BE2C (cell line): ENCODE measurements around the gene GFPT2.

ENCODE experiments used
- DNase-seq: peaks from one replicate; pipeline ENCODE4 v3.0.0-alpha.2; 2020
- H3K27me3 ChIP-seq: fragments of 250-450 bp; sonication (Bioruptor Pico); 2 replicates; pipeline ENCODE4 v1.5.1; 2020; ENCODE audit warnings: mild to moderate bottlenecking
- H3K36me3 ChIP-seq: fragments of 250-450 bp; sonication (Bioruptor Pico); 2 replicates; pipeline ENCODE4 v1.5.1; 2020; ENCODE audit warnings: mild to moderate bottlenecking
- H3K4me1 ChIP-seq: fragments of 250-450 bp; sonication (Bioruptor Pico); 2 replicates; pipeline ENCODE4 v1.5.1; 2020
- H3K4me3 ChIP-seq: 2 replicates; pipeline ENCODE4 v1.5.1; 2011; ENCODE audit warnings: low read depth, low read length
- H3K9me3 ChIP-seq: fragments of 250-450 bp; sonication (Bioruptor Pico); 2 replicates; pipeline ENCODE4 v1.5.1; 2020
- TF ChIP-seq, protein P1 (sequence below): IDR thresholded peaks from 2 replicates; pipeline ENCODE4 v1.5.1; 2012; ENCODE audit warnings: mild to moderate bottlenecking, low read depth, low read length

GFPT2 gene

DNA sequence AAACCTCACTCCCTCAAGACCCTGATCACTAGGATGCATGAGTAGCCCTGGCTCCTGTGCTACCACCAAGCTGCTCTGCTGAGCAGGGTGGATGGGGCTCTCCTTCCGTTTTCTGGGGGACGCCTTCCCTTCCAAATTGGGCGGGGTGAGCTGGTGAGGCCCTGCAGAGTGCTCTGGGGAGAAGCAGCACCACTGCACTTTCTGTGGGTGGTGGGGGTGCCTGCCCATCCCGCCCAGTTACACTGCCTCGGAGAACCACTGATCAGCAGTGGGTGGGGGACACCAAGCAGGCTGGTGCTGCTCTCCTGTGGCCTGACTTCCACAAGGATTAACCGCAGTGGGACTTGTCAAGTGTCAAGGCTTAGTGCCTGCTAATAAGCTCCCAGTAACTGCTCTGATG lies 19.0 kb downstream of the GFPT2 start:
- DNase-seq = no peak
- Histone ChIP-seq H3K36me3 (no peaks in the 10 kb centered on the region), H3K9me3 (no peaks in the 10 kb centered on the region), H3K4me1 (no peaks in the 10 kb centered on the region), H3K4me3 (no peak overlapping the region), H3K27me3 (no peaks in the 10 kb centered on the region)
- TF ChIP-seq, protein P1, sequence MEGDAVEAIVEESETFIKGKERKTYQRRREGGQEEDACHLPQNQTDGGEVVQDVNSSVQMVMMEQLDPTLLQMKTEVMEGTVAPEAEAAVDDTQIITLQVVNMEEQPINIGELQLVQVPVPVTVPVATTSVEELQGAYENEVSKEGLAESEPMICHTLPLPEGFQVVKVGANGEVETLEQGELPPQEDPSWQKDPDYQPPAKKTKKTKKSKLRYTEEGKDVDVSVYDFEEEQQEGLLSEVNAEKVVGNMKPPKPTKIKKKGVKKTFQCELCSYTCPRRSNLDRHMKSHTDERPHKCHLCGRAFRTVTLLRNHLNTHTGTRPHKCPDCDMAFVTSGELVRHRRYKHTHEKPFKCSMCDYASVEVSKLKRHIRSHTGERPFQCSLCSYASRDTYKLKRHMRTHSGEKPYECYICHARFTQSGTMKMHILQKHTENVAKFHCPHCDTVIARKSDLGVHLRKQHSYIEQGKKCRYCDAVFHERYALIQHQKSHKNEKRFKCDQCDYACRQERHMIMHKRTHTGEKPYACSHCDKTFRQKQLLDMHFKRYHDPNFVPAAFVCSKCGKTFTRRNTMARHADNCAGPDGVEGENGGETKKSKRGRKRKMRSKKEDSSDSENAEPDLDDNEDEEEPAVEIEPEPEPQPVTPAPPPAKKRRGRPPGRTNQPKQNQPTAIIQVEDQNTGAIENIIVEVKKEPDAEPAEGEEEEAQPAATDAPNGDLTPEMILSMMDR = no peak

DNA sequence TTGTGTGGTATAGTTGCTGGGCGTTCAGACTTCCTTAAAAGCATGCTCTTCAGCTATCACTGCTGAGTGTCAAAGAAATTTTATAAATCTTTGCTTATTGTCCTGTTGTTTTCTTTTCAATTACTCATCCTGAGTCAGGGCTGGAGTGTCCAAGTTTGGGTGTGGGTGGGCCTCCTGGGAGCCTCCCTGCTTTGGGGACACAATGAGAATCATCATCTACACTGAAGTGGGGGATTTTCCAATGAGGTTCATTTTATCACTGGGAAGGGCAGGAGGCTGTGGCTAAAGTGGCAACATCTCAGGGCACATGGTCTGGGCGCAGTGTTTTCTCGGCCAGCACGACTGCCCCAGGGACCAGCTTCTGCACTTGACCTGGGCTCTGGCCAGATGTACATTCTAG lies 19.5 kb downstream of the GFPT2 start:
- no peaks in the 10 kb centered on the region for H3K9me3 ChIP-seq
- H3K4me1 ChIP-seq = no peaks in the 10 kb centered on the region
- H3K36me3 ChIP-seq = no peaks in the 10 kb centered on the region
- no peak overlapping the region for H3K4me3 ChIP-seq
- no peak for DNase-seq
- no peaks in the 10 kb centered on the region for H3K27me3 ChIP-seq
- TF ChIP-seq, protein P1 = no peak

DNA sequence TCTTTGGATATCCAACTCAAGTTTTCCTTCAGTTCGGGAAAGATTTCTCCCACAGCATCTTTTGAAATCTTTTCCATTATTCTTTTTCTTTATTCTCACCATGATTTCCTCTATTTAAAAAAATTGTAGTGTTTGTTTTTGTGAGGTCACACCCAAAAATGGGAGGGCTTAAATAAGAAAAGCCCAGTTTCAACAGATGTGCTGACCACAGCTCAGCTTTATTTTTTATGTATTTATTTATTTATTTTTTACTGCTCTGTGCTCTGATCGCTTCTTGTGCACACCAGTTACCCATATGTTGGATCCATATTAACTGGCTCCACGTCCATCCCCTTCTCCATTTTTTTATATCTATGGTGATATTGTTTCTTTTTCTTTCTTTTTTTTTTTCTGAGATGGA lies 20.3 kb downstream of the GFPT2 start:
- Histone ChIP-seq H3K27me3 (no peaks in the 10 kb centered on the region), H3K9me3 (no peaks in the 10 kb centered on the region), H3K4me1 (no peaks in the 10 kb centered on the region), H3K4me3 (no peak overlapping the region), H3K36me3 (no peaks in the 10 kb centered on the region)
- DNase-seq = no peak
- TF ChIP-seq, protein P1 = no peak

DNA sequence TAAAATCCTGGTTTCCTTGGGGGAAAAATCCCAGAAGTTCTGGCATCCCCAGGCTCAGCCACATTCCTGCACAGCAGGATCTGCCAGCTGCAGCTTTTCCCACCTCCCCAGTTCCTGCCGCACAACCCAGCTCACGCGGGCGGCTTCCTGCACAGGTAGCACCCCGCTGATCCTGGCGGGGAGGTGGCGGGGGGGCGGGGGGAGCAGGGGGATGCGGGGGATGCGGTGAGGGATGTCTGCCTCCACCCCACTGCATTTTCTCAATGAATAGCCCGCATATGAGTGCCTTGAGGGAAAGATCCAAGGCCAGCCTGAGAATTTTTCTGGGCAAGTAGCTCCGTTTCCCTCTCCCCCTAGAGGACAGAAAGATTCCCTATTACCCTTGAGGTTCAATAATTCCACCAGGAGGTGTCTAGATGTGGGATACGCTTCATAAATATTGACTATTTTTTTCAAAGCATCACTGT lies 21.1 kb downstream of the GFPT2 start:
- Histone ChIP-seq H3K4me1 (no peaks in the 10 kb centered on the region), H3K27me3 (no peaks in the 10 kb centered on the region), H3K9me3 (no peaks in the 10 kb centered on the region), H3K36me3 (no peaks in the 10 kb centered on the region), H3K4me3 (no peak overlapping the region)
- TF ChIP-seq, protein P1 = peak; percentile 28
- no peak for DNase-seq

DNA sequence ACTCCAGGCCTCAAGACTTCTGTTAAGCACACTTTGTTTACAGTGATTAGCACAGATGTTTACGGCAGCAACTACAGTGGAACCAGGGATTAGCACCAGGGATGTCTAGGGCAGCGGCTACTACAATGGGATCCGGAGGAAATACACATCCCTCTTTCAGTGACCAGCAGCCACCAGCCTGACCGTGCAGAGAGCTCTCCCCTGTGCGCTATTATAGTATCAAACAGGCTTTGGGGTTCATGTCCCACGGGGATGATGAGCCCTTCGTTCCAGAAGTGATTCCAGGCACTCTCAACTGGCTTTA lies 21.5 kb downstream of the GFPT2 start:
- Histone ChIP-seq H3K36me3 (no peaks in the 10 kb centered on the region), H3K27me3 (no peaks in the 10 kb centered on the region), H3K4me1 (no peaks in the 10 kb centered on the region), H3K4me3 (no peak overlapping the region), H3K9me3 (no peaks in the 10 kb centered on the region)
- TF ChIP-seq, protein P1 = no peak
- no peak for DNase-seq

DNA sequence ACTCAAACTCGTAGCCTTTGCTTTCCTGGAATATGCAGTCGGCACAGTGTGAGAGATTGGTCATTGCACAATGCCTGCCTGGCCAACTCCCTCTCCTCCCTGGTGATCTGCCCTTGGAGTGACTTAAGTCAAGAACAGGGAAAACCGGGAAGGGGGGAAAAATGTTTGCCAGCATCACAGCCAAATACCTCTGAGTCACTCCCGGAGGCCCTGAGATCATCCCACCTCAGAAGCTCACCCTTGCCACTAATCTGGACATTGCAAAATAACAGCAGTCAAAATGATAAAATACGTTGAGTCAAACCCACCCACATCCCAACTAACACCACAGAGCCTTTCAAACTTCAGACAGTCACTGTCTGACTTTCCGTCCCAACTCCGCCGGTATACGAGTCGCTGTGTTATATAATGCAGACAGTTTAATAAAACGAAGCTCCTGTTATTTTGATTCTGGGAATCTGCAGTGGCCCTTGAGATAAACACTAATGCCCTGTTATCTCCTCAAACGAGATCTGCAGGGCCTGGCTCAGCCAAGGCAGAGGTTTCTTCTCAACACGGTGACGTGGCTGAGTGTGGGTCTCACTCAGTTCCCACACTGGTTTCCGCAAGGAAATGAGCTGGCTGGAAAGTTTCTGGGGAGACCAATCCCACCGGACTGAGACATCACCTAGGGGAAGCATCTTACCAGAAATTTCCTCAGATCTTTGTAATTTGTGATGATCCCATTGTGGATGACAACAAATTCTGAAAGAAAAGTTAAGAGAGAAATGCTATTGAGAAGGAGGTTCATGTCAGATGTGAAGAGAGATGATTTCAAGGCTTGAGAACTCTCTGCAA lies 22.1 kb downstream of the GFPT2 start:
- Histone ChIP-seq H3K36me3 (no peaks in the 10 kb centered on the region), H3K4me1 (no peaks in the 10 kb centered on the region), H3K4me3 (no peak overlapping the region), H3K9me3 (no peaks in the 10 kb centered on the region), H3K27me3 (no peaks in the 10 kb centered on the region)
- no peak for DNase-seq
- TF ChIP-seq, protein P1 = no peak
